ENCODE results near the gene RCN2.

Gene RCN2

GRCh38 chr15:76901965-76902364 is 29.6 kb upstream of the RCN2 start:
- no peak for TF ChIP-seq CTCF (IDR thresholded peaks at IDR 0.05; ENCODE audit: low read length, missing control alignments)
- no peak overlapping the region for H3K4me3 ChIP-seq (replicated peaks; ENCODE audit: low read depth, low read length)
- DNase-seq (ENCODE audit: low read depth): no peak

GRCh38 chr15:76903251-76903681 is 28.3 kb upstream of the RCN2 start:
- peak; percentile 36 for TF ChIP-seq CTCF (IDR thresholded peaks at IDR 0.05; ENCODE audit: low read length, missing control alignments)
- no peak overlapping the region for H3K4me3 ChIP-seq (replicated peaks; ENCODE audit: low read depth, low read length)
- peak; percentile 49 for DNase-seq (ENCODE audit: low read depth)

GRCh38 chr15:76904461-76905012 is 27.0 kb upstream of the RCN2 start:
- DNase-seq (ENCODE audit: low read depth): no peak

GRCh38 chr15:76905013-76905839 is 26.3 kb upstream of the RCN2 start, which contains the start of gene SCAPER:
Gene SCAPER, minus strand, starts transcription at chr15:76905340. Its CDS starts 21,523 bp downstream, at chr15:76883817.
- H3K4me3 ChIP-seq (replicated peaks; ENCODE audit: low read depth, low read length): peak within 1 kb of the TSS; percentile 85
- DNase-seq (ENCODE audit: low read depth): peak; percentile 86
- no peak for TF ChIP-seq CTCF (IDR thresholded peaks at IDR 0.05; ENCODE audit: low read length, missing control alignments)

More at GRCh38 chr15:76904461-76905012, 27.0 kb upstream of the RCN2 start:
- no peak for TF ChIP-seq CTCF (IDR thresholded peaks at IDR 0.05; ENCODE audit: low read length, missing control alignments)
- H3K4me3 ChIP-seq (replicated peaks; ENCODE audit: low read depth, low read length): peak overlapping the region; percentile 85

- no peak for TF ChIP-seq CTCF (IDR thresholded peaks at IDR 0.05; ENCODE audit: low read length, missing control alignments)
- no peak for DNase-seq (ENCODE audit: low read depth)
- H3K4me3 ChIP-seq (replicated peaks; ENCODE audit: low read depth, low read length): peak overlapping the region; percentile 85
Measured at GRCh38 chr15:76905855-76906254, 25.7 kb upstream of the RCN2 start.

- no peak for DNase-seq (ENCODE audit: low read depth)
- no peak for TF ChIP-seq CTCF (IDR thresholded peaks at IDR 0.05; ENCODE audit: low read length, missing control alignments)
- no peak overlapping the region for H3K4me3 ChIP-seq (replicated peaks; ENCODE audit: low read depth, low read length)
Measured at GRCh38 chr15:76912430-76912829, 19.1 kb upstream of the RCN2 start.

Data from fibroblast of pulmonary artery (primary cell).